Activated CD4-positive, alpha-beta memory T cell treated with anti-CD3 and anti-CD28 coated beads, Interleukin-2, amount 10 ng/mL, durations not matched to agents 7 days and 5 days (primary cell): ENCODE measurements around the gene SH2D2A. TPM values are rescaled to one million over a fixed set of nuclear protein-coding genes. Genes with fewer than 3 reads are reported as not detected.
"Not testable (repeated sequence)": the region's sequence is repeated elsewhere in the genome, so short reads cannot be mapped to it uniquely, and the experiment has no call there.

Source experiments
- CTCF ChIA-PET: fragments of 350-600 bp; sonication (Branson Sonifier 250); formaldehyde crosslinking; loops from one replicate; lab custom pipeline; 2021; ENCODE audit warnings: antibody characterized with exemption, inconsistent platforms; lab: Charles Lee
- POLR2A ChIA-PET: fragments of 350-600 bp; sonication (Branson Sonifier 250); formaldehyde crosslinking; loops from one replicate; lab custom pipeline; 2021; ENCODE audit warnings: antibody characterized with exemption; lab: Charles Lee
- DNase-seq: peaks from one replicate; pipeline ENCODE4 v3.0.0-alpha.2; 2020
- H3K27ac Mint-ChIP-seq: one replicate; pipeline ENCODE4 v1.8.0; 2021; ENCODE audit warnings: mild to moderate bottlenecking, mixed read lengths
- H3K27me3 Mint-ChIP-seq: one replicate; pipeline ENCODE4 v1.8.0; 2021; ENCODE audit warnings: mixed read lengths
- H3K36me3 Mint-ChIP-seq: one replicate; pipeline ENCODE4 v1.8.0; 2021; ENCODE audit warnings: low read depth, mixed read lengths
- H3K4me1 Mint-ChIP-seq: one replicate; pipeline ENCODE4 v1.8.0; 2021; ENCODE audit warnings: mixed read lengths
- H3K4me3 Mint-ChIP-seq: one replicate; pipeline ENCODE4 v1.8.0; 2021; ENCODE audit warnings: mild to moderate bottlenecking, mixed read lengths
- H3K9me3 Mint-ChIP-seq: one replicate; pipeline ENCODE4 v1.8.0; 2021; ENCODE audit warnings: mixed read lengths
- total RNA-seq, 2 experiments: library from RNA; stranded (reverse); gene quantifications; one replicate each; pipeline ENCODE4 v1.2.3, GENCODE V29; 2021

Gene SH2D2A
- total RNA-seq, 2 experiments from 2014 or later, result 192 to 193 TPM

DNA sequence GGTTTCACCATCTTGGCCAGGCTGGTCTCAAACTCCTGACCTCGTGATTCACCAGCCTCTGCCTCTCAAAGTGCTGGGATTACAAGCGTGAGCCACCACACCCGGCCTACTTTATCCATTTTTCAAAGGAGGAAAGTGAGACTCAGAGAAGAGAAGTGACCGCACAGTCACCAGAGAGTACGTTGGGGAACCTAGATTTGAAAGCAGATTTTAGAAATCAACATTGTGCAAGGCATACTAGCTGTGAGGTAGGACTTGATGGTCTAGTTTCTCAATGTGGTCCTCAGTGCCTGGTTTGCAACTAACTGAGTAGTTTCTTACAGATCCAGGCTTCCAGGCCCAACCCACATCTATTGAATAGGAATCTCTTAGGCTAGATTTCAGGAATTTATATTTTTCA is 51.0 kb downstream of the SH2D2A start:
- Mint-ChIP-seq H3K27ac (no peak overlapping the region), H3K4me3 (no peak overlapping the region), H3K36me3 (peaks cover 17% of the 10 kb centered on the region), H3K27me3 (no peaks in the 10 kb centered on the region), H3K4me1 (peaks cover 29% of the 10 kb centered on the region), H3K9me3 (no peaks in the 10 kb centered on the region)
- CTCF ChIA-PET, result interaction anchor here (1.7 to 13.6 kb wide), 3 partner anchors 39 to 95 kb away, joined by 5 to 121 read pairs (median 16); partner anchors contain the start of genes ISG20L2, METTL25B and NTRK1
- POLR2A ChIA-PET, result interaction anchor here (1.0 to 6.1 kb wide), 6 partner anchors 11 to 94 kb away, joined by 3 to 75 read pairs (median 31); partner anchors contain the start of genes HDGF, ISG20L2, METTL25B and MRPL24
- no peak for DNase-seq

DNA sequence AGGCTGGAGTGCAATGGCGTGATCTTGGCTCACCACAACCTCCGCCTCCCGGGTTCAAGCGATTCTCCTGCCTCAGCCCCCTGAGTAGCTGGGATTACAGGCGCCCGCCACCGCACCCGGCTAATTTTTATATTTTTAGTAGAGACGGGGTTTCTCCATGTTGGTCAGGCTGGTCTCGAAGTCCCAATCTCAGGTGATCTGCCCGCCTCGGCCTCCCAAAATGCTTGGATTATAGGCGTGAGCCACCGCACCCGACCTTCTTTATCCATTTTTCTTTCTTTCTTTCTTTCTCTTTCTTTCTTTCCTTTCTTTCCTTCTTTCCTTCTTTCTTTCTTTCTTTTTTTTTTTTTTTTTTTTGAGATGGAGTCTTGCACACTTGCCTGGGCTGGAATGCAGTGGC is 51.5 kb downstream of the SH2D2A start:
- peaks cover 13% of the 10 kb centered on the region for H3K36me3 Mint-ChIP-seq
- not testable (repeated sequence) for H3K9me3 Mint-ChIP-seq, H3K27ac Mint-ChIP-seq, H3K4me3 Mint-ChIP-seq, H3K27me3 Mint-ChIP-seq, DNase-seq
- H3K4me1 Mint-ChIP-seq, result peaks cover 25% of the 10 kb centered on the region
- POLR2A ChIA-PET, result interaction anchor here (2.6 to 6.1 kb wide), 3 partner anchors 12 to 24 kb away, joined by 6 to 75 read pairs (median 56); partner anchors contain the start of genes HDGF and MRPL24
- CTCF ChIA-PET, result interaction anchor here (1.7 to 13.6 kb wide), 2 partner anchors 38 to 75 kb away, joined by 5 to 121 read pairs; partner anchors contain the start of genes ISG20L2 and METTL25B

DNA sequence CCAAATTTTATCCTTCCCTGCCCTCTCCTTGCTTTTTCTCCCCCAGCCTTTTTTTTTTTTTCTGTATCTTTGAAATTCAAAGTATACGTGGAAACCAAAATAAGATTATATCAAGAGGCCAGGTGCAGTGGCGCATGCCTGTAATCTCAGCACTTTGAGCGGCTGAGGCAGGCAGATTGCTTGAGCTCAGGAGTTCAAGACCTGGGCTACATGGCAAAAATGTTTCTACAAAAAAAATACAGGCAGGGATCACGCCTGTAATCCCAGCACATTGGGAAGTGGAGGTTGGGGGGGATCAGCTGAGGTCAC is 55.9 kb downstream of the SH2D2A start:
- ChIA-PET CTCF (interaction anchor here (1.2 to 1.4 kb wide), 2 partner anchors 9 to 35 kb away, joined by 3 to 5 read pairs; no protein-coding TSS in a partner anchor), POLR2A (interaction anchor here (1.5 kb wide), 1 partner anchor 9 kb away, joined by 9 read pairs; the partner anchor contains the start of gene HDGF)
- H3K27me3 Mint-ChIP-seq, result no peaks in the 10 kb centered on the region
- H3K27ac Mint-ChIP-seq, result no peak overlapping the region
- no peak overlapping the region for H3K4me3 Mint-ChIP-seq
- peaks cover 4% of the 10 kb centered on the region for H3K4me1 Mint-ChIP-seq
- DNase-seq, result no peak
- no peaks in the 10 kb centered on the region for H3K9me3 Mint-ChIP-seq
- H3K36me3 Mint-ChIP-seq, result no peaks in the 10 kb centered on the region

DNA sequence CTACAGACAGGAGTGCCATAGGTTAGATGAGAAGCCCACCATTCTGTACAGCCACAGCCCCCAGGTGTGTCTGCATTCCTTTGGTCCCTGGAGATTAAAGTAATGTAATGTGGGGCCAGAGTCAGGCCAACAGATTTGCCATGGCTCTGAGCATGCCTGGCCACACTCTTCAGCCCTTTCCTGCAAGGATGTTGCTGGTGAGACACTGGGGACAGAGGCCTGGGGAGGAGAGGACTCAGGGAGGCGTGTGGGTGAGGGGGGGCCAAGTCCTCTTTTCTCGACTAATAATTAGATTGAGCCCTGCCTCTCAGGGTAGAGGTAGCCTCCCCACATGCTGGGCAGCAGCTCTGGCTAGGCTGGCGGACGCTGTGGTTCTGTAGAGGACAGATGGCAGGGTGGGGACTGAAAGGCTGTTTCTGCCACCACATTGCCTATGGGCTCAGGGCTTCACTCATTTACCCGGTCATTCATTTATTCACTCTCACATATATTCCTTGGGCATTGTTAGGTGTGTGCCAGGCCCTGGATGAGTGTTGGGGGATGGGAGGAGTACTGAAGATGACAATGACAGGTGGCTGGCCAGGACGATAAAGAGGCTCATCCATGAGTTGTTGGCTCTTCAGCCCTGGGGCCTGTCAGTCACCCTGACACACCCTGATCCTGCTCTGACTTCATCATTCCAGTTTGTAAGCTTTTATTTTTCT is 56.4 kb downstream of the SH2D2A start:
- Mint-ChIP-seq H3K27ac (no peak overlapping the region), H3K4me3 (no peak overlapping the region), H3K4me1 (peaks cover 2% of the 10 kb centered on the region), H3K36me3 (no peaks in the 10 kb centered on the region), H3K27me3 (no peaks in the 10 kb centered on the region), H3K9me3 (no peaks in the 10 kb centered on the region)
- no peak for DNase-seq
- CTCF ChIA-PET, result interaction anchor here (0.7 to 1.4 kb wide), 3 partner anchors 8 to 443 kb away, joined by 3 to 5 read pairs (median 4); no protein-coding TSS in a partner anchor
- POLR2A ChIA-PET, result interaction anchor here (1.5 kb wide), 1 partner anchor 8 kb away, joined by 9 read pairs; the partner anchor contains the start of gene HDGF

DNA sequence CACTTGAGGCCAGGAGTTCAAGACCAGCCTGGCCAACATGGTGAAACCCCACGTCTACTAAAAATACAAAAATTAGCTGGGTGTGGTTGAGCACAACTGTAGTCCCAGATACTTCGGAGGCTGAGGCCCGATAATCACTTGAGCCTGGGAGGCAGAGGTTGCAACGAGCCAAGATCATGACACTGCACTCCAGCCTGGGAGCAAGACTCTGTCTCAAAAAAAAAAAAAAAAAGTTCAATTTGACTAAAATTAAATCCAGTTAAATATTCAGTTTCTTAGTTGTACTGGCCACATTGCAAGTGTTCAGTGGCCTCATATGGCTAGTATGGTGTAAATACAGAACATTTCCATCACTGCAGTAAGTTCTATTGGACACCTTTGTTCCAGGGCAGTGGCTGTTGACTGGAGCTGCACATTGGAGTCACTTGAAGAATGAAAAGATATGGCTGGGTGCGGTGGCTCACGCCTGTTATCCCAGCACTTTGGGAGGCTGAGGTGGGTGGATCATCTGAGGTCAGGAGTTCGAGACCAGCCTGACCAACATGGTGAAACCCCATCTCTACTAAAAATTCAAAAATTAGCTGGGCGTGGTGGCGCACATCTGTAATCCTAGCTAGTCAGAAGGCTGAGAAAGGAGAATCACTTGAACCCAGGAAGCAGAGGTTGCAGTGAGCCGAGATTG is 58.9 kb downstream of the SH2D2A start:
- not testable (repeated sequence) for H3K27me3 Mint-ChIP-seq
- POLR2A ChIA-PET, result interaction anchor here (2.0 kb wide), 1 partner anchor 9 kb away, joined by 8 read pairs; the partner anchor contains the start of gene PRCC

DNA sequence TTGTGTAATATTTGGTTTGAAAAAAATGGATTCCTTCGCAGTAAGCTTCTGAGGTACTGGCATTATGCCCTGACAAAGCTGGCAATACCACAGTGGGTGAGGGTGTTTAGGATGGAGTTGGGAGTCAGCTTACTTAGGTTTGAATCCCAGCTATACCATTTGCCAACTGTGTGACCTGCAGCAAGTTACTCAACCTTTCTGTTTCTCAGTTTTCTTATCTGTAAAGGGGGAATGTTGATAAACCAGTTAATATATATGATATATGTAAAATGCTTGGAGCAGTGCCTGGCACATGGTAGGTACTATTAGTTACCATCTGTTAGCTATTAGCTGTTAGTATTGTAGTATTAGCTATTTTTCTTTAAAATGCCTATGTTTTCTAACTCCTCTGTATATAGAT is 60.3 kb downstream of the SH2D2A start:
- H3K9me3 Mint-ChIP-seq, result no peaks in the 10 kb centered on the region
- no peak overlapping the region for H3K27ac Mint-ChIP-seq
- H3K36me3 Mint-ChIP-seq, result no peaks in the 10 kb centered on the region
- H3K4me1 Mint-ChIP-seq, result peaks cover 18% of the 10 kb centered on the region
- CTCF ChIA-PET, result interaction anchor here (0.7 to 2.9 kb wide), 7 partner anchors 9 to 134 kb away, joined by 3 to 32 read pairs (median 3); partner anchors contain the start of genes METTL25B and PRCC
- no peak for DNase-seq
- no peaks in the 10 kb centered on the region for H3K27me3 Mint-ChIP-seq
- no peak overlapping the region for H3K4me3 Mint-ChIP-seq
- POLR2A ChIA-PET, result interaction anchor here (0.7 to 2.0 kb wide), 3 partner anchors 11 to 392 kb away, joined by 3 to 8 read pairs (median 5); partner anchors contain the start of gene PRCC

More for the DNA sequence above, 58.9 kb downstream of the SH2D2A start:
- peaks cover 13% of the 10 kb centered on the region for H3K4me1 Mint-ChIP-seq
- H3K27ac Mint-ChIP-seq, H3K4me3 Mint-ChIP-seq, H3K9me3 Mint-ChIP-seq, H3K36me3 Mint-ChIP-seq, DNase-seq: not testable (repeated sequence)
- CTCF ChIA-PET, result interaction anchor here (1.5 to 2.9 kb wide), 2 partner anchors 31 kb away, joined by 7 to 32 read pairs; partner anchors contain the start of gene METTL25B

Other genes with a start within 250 kb of the SH2D2A start
- gene IQGAP3, start 244.3 kb downstream of the SH2D2A start, total RNA-seq, result 10 to 100 TPM; 18.4 to 19.7 TPM
- gene TTC24, start 237.1 kb downstream of the SH2D2A start, total RNA-seq, result under 1 TPM in 1 of 2 experiments, not detected in 1; 0.38 TPM
- gene NAXE, start 225.1 kb downstream of the SH2D2A start, total RNA-seq, result 10 to 100 TPM; 45.3 to 46.1 TPM
- gene GPATCH4, start 215.4 kb downstream of the SH2D2A start, total RNA-seq, result 10 to 100 TPM; 19.0 to 20.6 TPM
- gene HAPLN2, start 197.4 kb downstream of the SH2D2A start, total RNA-seq, result not detected
- gene BCAN, start 174.7 kb downstream of the SH2D2A start, total RNA-seq, result not detected
- not detected for gene NES, start 139.4 kb downstream of the SH2D2A start, total RNA-seq
- gene CRABP2, start 111.3 kb downstream of the SH2D2A start, total RNA-seq, result 1 to 10 TPM in 1 of 2 experiments, under 1 TPM in 1; 0.58 to 1.2 TPM
- 10 to 100 TPM; 40.3 to 44.3 TPM for gene METTL25B, start 88.4 kb downstream of the SH2D2A start, total RNA-seq
- gene ISG20L2, start 88.1 kb downstream of the SH2D2A start, total RNA-seq, result 10 to 100 TPM; 42.0 to 43.3 TPM
- gene MRPL24, start 75.8 kb downstream of the SH2D2A start, total RNA-seq, result 10 to 100 TPM; 40.3 to 43.8 TPM
- 100 to 1,000 TPM; 222 to 229 TPM for gene HDGF, start 65.2 kb downstream of the SH2D2A start, total RNA-seq
- gene PRCC, start 49.3 kb downstream of the SH2D2A start, total RNA-seq, result 10 to 100 TPM; 61.6 to 74.1 TPM
- under 1 TPM; 0.08 to 0.13 TPM for gene INSRR, start 42.3 kb upstream of the SH2D2A start, total RNA-seq
- 1 to 10 TPM; 1.6 to 1.8 TPM for gene NTRK1, start 44.0 kb upstream of the SH2D2A start, total RNA-seq
- under 1 TPM in 1 of 2 experiments, not detected in 1; 0.05 TPM for gene PEAR1, start 76.9 kb upstream of the SH2D2A start, total RNA-seq
- not detected for gene LRRC71, start 103.8 kb upstream of the SH2D2A start, total RNA-seq
- 10 to 100 TPM; 14.9 to 15.8 TPM for gene ARHGEF11, start 228.9 kb upstream of the SH2D2A start, total RNA-seq